Measurements from ENCODE around the gene SYPL1.

DNA sequence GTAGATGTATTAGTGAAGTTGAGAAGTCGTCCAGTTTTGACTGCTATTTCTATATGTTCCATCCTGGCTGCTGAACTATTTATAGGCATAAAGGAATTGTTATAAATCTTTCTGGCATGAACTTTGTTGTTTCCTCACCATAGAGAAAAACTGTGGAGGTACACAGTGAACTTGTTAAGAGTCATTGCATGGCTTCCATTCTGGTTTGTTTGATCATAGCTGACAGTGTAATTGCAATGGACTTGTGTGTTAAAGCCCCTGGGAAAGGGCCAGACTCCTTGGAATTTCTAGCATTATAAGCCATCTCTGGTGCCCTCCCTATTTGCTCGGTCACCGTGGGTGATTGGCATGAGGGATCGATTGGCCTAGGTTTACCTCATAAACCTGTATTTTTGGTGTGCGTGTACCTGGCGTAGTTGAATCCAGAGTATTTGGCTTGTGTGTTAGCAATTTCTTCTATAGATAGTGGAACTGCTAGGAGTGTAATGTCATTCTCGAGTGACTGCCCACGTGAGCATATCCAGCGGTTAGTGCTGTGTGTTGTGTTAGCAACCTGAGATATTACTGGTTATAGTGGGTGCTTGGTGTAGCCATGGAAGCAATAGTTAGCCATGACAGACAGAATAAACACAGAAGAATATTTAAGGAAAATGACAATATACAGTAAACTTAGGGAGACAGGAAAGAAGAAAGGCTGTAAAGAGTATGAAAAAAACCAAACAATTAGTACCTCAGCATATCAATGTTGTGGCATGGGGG lies 5.9 kb upstream of the SYPL1 start:
- TF ChIP-seq, protein P1, sequence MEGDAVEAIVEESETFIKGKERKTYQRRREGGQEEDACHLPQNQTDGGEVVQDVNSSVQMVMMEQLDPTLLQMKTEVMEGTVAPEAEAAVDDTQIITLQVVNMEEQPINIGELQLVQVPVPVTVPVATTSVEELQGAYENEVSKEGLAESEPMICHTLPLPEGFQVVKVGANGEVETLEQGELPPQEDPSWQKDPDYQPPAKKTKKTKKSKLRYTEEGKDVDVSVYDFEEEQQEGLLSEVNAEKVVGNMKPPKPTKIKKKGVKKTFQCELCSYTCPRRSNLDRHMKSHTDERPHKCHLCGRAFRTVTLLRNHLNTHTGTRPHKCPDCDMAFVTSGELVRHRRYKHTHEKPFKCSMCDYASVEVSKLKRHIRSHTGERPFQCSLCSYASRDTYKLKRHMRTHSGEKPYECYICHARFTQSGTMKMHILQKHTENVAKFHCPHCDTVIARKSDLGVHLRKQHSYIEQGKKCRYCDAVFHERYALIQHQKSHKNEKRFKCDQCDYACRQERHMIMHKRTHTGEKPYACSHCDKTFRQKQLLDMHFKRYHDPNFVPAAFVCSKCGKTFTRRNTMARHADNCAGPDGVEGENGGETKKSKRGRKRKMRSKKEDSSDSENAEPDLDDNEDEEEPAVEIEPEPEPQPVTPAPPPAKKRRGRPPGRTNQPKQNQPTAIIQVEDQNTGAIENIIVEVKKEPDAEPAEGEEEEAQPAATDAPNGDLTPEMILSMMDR (IDR thresholded peaks at IDR 0.05 in 2 of 3, conservative IDR thresholded peaks at IDR 0.05 in 1 of 3; ENCODE audit: borderline replicate concordance in 1 of 3, insufficient read depth in 1 of 3, low read depth in 2 of 3, low read length in 2 of 3), result no peak
- TF ChIP-seq YY1 (IDR thresholded peaks at IDR 0.05; ENCODE audit: extremely low read depth, insufficient replicate concordance, low read depth, low read length), result no peak
- TF ChIP-seq POLR2A (IDR thresholded peaks at IDR 0.05; ENCODE audit: borderline replicate concordance, extremely low read depth, insufficient read depth, insufficient read length), result no peak
- TF ChIP-seq, protein P2, sequence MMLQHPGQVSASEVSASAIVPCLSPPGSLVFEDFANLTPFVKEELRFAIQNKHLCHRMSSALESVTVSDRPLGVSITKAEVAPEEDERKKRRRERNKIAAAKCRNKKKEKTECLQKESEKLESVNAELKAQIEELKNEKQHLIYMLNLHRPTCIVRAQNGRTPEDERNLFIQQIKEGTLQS (IDR thresholded peaks at IDR 0.05), result no peak

All from HCT116 (cell line).